ENCODE results near the gene PAN3.
A peak's percentile ranks its signal among the peaks of the same experiment; 100 is the strongest.
"Not testable (repeated sequence)": the region's sequence is repeated elsewhere in the genome, so short reads cannot be mapped to it uniquely, and the experiment has no call there.

Gene PAN3

GRCh38 chr13:28138012-28138755 lies at the start of gene PAN3:
Gene PAN3 (plus strand): TSS chr13:28138545. CDS start chr13:28138658, 113 bp downstream.
- DNase-seq (ENCODE audit: low spot score), result peak; percentile 90

GRCh38 chr13:28089065-28089464 lies 49.3 kb upstream of the PAN3 start:
- no peak for DNase-seq (ENCODE audit: low spot score)

GRCh38 chr13:28092431-28092830 lies 45.9 kb upstream of the PAN3 start:
- DNase-seq (ENCODE audit: low spot score), result no peak

- no peak for DNase-seq (ENCODE audit: low spot score)
These were observed 44.5 kb upstream of the PAN3 start for GRCh38 chr13:28093881-28094280.

GRCh38 chr13:28094306-28094705 lies 44.0 kb upstream of the PAN3 start:
- DNase-seq (ENCODE audit: low spot score), result no peak

- DNase-seq (ENCODE audit: low spot score), result no peak
These were observed 40.8 kb upstream of the PAN3 start for GRCh38 chr13:28097503-28097902.

- DNase-seq (ENCODE audit: low spot score), result no peak
These were observed 38.8 kb upstream of the PAN3 start for GRCh38 chr13:28099396-28100149.

- DNase-seq (ENCODE audit: low spot score), result no peak
These were observed 37.9 kb upstream of the PAN3 start, which contains the start of gene FLT3 for GRCh38 chr13:28100150-28101121. Gene FLT3 (minus strand): TSS chr13:28100576. CDS start chr13:28100510, 66 bp downstream.

- not testable (repeated sequence) for DNase-seq (ENCODE audit: low spot score)
These were observed 36.5 kb upstream of the PAN3 start for GRCh38 chr13:28101886-28102285.

- no peak for DNase-seq (ENCODE audit: low spot score)
These were observed 31.4 kb upstream of the PAN3 start for GRCh38 chr13:28106976-28107375.

GRCh38 chr13:28110414-28110813 lies 27.9 kb upstream of the PAN3 start:
- DNase-seq (ENCODE audit: low spot score), result no peak

- DNase-seq (ENCODE audit: low spot score), result no peak
These were observed 21.6 kb upstream of the PAN3 start for GRCh38 chr13:28116736-28117135.

GRCh38 chr13:28117689-28118377 lies 20.5 kb upstream of the PAN3 start:
- peak; percentile 27 for DNase-seq (ENCODE audit: low spot score)

- no peak for DNase-seq (ENCODE audit: low spot score)
These were observed 18.0 kb upstream of the PAN3 start for GRCh38 chr13:28120317-28120716.

- no peak for DNase-seq (ENCODE audit: low spot score)
These were observed 17.1 kb upstream of the PAN3 start for GRCh38 chr13:28121224-28121623.

- DNase-seq (ENCODE audit: low spot score), result no peak
These were observed 10.3 kb upstream of the PAN3 start for GRCh38 chr13:28128030-28128429.

- DNase-seq (ENCODE audit: low spot score), result no peak
These were observed 9.4 kb upstream of the PAN3 start for GRCh38 chr13:28128926-28129325.

GRCh38 chr13:28129911-28130693 lies 8.2 kb upstream of the PAN3 start:
- DNase-seq (ENCODE audit: low spot score), result no peak

GRCh38 chr13:28131646-28132045 lies 6.7 kb upstream of the PAN3 start:
- DNase-seq (ENCODE audit: low spot score), result no peak

GRCh38 chr13:28136916-28137315 lies 1.4 kb upstream of the PAN3 start:
- DNase-seq (ENCODE audit: low spot score), result peak; percentile 18

- peak; percentile 54 for DNase-seq (ENCODE audit: low spot score)
These were observed 749 bp upstream of the PAN3 start for GRCh38 chr13:28137596-28137995.

All from pons (tissue), 1 donor.